Prostate gland (tissue), 2 donors: Measurements from ENCODE around the gene NSD1.

Source experiments
- CTCF ChIP-seq, 4 experiments: fragments of 200-600 bp in 2 of 4; fragments of 450-650 bp in 2 of 4; sonication (generic) in 2 of 4; IDR thresholded peaks; 1 replicate in 3 of 4; 2 replicates in 1 of 4; pipeline ENCODE4 v1.5.1; 2016 to 2019; ENCODE audit warnings: antibody characterized with exemption in 4 of 4, mild to moderate bottlenecking in 2 of 4, moderate library complexity in 2 of 4
- POLR2A ChIP-seq: fragments of 450-650 bp; IDR thresholded peaks from one replicate; pipeline ENCODE4 v1.6.1; 2016; ENCODE audit warnings: antibody characterized with exemption, mild to moderate bottlenecking

DNA sequence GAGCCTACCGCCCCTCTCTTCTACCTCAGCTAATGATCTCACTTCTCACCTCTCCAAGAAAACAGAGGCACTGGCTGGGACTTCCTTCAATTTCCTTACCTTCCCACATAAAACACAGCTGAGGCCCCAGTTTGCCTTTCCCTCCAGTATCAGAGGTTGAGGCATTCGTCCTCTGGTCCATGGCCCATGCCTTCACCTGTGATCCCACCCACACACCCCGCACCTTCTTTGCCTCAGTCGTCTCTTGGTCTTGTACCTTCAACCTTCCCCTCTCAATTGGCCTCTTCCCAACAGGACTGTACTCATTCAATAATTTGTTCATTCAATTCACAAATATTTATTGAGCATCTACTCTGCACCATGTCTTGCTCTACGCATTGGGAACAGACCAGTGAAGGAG is 11.0 kb upstream of the NSD1 start:
- no peak for TF ChIP-seq CTCF (IDR thresholded peaks at IDR 0.05)
- TF ChIP-seq POLR2A: no peak
